Chondrocyte (in vitro differentiated cells): ENCODE data around the gene KRT28. TPM values are rescaled to one million over a fixed set of nuclear protein-coding genes. Genes with fewer than 3 reads are reported as not detected.

Source experiments
- DNase-seq: peaks from one replicate; pipeline ENCODE4 v3.0.0; 2021; ENCODE audit warnings: mixed read lengths, low spot score
- H3K27ac Mint-ChIP-seq: one replicate; pipeline ENCODE4 v1.8.0; 2021; ENCODE audit warnings: mild to moderate bottlenecking, moderate library complexity, mixed read lengths; ENCODE audit not compliant: unreplicated experiment
- H3K27me3 Mint-ChIP-seq: 2 replicates; pipeline ENCODE4 v1.8.0; 2021; ENCODE audit warnings: low read depth, mixed read lengths
- H3K36me3 Mint-ChIP-seq: 2 replicates; pipeline ENCODE4 v1.8.0; 2021; ENCODE audit warnings: low read depth, mixed read lengths
- H3K4me1 Mint-ChIP-seq: 2 replicates; pipeline ENCODE4 v1.8.0; 2021; ENCODE audit warnings: low read depth, mild to moderate bottlenecking, mixed read lengths
- H3K4me3 Mint-ChIP-seq: one replicate; pipeline ENCODE4 v1.8.0; 2021; ENCODE audit warnings: mild to moderate bottlenecking, moderate library complexity, mixed read lengths; ENCODE audit not compliant: unreplicated experiment
- H3K9me3 Mint-ChIP-seq: 2 replicates; pipeline ENCODE4 v1.8.0; 2021; ENCODE audit warnings: low read depth, mixed read lengths
- total RNA-seq: library from RNA; stranded (reverse); gene quantifications from 3 replicates; pipeline ENCODE4 v1.2.1, GENCODE V29; 2021
- TF ChIP-seq, protein P1 (sequence below): fragments of 200-600 bp; sonication (generic); IDR thresholded peaks from 2 replicates; pipeline ENCODE4 v1.5.0; 2021; ENCODE audit warnings: antibody characterized with exemption, mild to moderate bottlenecking, moderate library complexity

Gene KRT28
- total RNA-seq, 1 donor from 2014 or later = not detected

DNA sequence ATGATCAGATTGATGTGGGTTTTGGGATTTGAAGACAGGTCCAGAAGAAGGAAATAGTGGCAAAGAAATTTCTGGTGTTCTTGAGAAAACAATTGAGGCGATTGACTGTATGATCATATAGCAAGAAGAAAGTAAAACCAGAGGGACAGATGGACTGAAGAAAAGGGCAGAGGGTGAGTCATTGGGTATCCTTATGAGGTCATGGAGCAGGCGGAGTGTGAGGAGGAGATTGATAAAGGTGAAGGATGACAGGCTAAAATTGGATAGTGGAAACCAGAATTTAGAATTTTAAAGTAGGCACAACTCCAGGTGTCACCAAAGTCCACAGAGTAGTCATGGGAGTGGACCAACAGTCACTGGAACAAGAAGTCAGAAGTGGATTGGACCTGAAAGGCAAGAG lies 1.4 kb upstream of the KRT28 start:
- Mint-ChIP-seq H3K4me3 (no peak overlapping the region), H3K4me1 (peaks cover 2% of the 10 kb centered on the region), H3K27ac (no peak overlapping the region), H3K9me3 (no peaks in the 10 kb centered on the region), H3K27me3 (peaks cover 38% of the 10 kb centered on the region), H3K36me3 (peaks cover 1% of the 10 kb centered on the region)
- DNase-seq = no peak
- TF ChIP-seq, protein P1, sequence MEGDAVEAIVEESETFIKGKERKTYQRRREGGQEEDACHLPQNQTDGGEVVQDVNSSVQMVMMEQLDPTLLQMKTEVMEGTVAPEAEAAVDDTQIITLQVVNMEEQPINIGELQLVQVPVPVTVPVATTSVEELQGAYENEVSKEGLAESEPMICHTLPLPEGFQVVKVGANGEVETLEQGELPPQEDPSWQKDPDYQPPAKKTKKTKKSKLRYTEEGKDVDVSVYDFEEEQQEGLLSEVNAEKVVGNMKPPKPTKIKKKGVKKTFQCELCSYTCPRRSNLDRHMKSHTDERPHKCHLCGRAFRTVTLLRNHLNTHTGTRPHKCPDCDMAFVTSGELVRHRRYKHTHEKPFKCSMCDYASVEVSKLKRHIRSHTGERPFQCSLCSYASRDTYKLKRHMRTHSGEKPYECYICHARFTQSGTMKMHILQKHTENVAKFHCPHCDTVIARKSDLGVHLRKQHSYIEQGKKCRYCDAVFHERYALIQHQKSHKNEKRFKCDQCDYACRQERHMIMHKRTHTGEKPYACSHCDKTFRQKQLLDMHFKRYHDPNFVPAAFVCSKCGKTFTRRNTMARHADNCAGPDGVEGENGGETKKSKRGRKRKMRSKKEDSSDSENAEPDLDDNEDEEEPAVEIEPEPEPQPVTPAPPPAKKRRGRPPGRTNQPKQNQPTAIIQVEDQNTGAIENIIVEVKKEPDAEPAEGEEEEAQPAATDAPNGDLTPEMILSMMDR = no peak

DNA sequence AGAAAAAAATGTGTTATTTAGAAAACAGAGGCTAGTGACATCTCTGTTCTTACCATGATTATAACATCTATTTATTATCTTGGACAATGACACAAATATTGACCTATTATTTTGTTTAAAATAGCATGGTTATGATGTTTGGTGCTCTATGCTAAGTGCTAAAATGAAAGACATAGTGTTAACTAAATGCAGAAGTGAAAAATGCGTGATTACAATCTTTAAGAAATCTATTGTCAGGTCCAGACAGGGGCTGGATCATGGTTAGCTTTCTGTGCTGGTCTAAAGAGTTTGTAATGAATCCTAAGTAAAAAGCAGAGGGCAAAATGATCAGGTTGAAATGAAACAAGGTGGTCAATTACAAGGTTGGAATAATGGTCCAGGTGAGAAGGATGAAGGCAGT lies 622 bp upstream of the KRT28 start:
- Mint-ChIP-seq H3K36me3 (no peaks in the 10 kb centered on the region), H3K27me3 (peaks cover 39% of the 10 kb centered on the region), H3K9me3 (no peaks in the 10 kb centered on the region), H3K27ac (no peak overlapping the region), H3K4me1 (peaks cover 2% of the 10 kb centered on the region), H3K4me3 (no peak overlapping the region)
- no peak for DNase-seq
- TF ChIP-seq, protein P1 = no peak

DNA sequence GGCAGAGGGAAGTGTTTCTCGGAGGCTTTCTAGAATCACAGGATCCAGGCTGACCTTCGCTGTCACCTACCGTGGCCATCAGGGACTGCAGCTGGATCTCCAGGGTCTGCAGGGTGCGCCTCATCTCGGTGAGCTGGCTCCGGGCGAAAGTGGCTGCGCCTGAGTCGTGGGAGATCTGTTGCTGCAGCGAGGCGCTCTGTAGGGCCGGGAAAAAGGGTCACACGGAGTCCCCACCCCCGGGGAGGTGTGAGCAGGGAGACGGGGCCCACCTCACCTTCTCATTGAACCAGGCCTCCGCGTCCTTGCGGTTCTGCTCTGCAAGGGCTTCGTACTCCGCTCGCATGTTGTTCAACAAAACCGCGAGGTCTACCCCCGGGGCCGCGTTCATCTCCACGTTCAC lies 2.9 kb downstream of the KRT28 start:
- Mint-ChIP-seq H3K27me3 (peaks cover 43% of the 10 kb centered on the region), H3K36me3 (no peaks in the 10 kb centered on the region), H3K4me1 (peaks cover under 1% of the 10 kb centered on the region), H3K9me3 (no peaks in the 10 kb centered on the region), H3K27ac (no peak overlapping the region), H3K4me3 (no peak overlapping the region)
- DNase-seq = no peak
- TF ChIP-seq, protein P1 = no peak

DNA sequence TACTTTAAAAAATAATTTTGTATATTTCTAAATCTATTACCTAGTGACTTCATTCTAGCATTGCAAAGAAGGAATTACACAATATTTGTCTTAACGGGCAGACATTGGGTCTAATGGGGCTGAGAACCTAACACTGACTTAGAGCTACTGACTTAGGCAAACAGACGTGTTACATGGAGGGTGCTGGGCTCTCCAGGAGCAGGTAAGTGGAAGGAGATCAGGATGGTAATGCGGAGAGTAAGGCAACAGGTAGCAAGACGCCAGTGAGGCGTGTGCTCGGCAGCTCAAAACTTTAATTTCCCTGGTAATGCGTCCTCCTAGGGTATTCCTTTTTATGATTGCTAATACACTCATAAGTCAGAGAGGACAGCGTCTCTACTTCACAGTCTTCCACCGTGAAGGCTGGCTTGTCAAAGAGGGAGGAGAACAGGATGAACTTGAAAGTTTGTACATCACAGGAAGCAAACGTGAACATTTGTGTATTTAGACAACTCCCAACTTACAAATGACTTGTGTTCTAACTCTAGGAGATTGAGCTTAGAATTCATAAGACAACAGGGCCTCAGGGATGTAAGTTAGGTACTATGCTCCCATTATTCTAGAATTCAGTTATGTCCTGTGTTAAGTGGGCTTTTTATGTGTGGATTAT lies 4.6 kb downstream of the KRT28 start:
- Mint-ChIP-seq H3K9me3 (no peaks in the 10 kb centered on the region), H3K27ac (no peak overlapping the region), H3K27me3 (peaks cover 43% of the 10 kb centered on the region), H3K4me3 (no peak overlapping the region), H3K36me3 (no peaks in the 10 kb centered on the region), H3K4me1 (peaks cover 14% of the 10 kb centered on the region)
- DNase-seq = no peak
- TF ChIP-seq, protein P1 = no peak

DNA sequence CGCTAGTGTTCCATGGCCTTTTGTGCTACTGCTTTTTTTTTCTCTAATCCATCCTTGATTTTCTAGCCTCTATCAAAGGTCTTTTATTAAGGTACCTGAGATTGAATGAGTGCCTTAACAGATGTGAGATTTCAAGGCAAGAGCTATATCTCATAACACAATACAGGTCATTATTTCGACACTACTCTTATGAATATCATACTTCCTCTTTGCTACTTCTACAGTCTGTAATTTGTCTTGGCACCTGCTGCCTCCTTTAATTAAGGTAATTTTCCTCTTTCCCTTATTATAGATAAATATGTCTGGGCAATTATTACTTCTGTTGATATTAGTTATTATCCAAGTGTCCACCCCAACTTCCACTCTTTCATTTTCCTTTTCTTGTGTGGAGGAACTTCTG lies 5.3 kb downstream of the KRT28 start:
- Mint-ChIP-seq H3K27me3 (peaks cover 43% of the 10 kb centered on the region), H3K9me3 (no peaks in the 10 kb centered on the region), H3K36me3 (no peaks in the 10 kb centered on the region), H3K27ac (no peak overlapping the region), H3K4me1 (peaks cover 14% of the 10 kb centered on the region), H3K4me3 (no peak overlapping the region)
- TF ChIP-seq, protein P1 = no peak
- no peak for DNase-seq
